CD4-positive, alpha-beta T cell (primary cell): ENCODE results near the gene GRM4. TPM values are rescaled to one million over a fixed set of nuclear protein-coding genes. Genes with fewer than 3 reads are reported as not detected.
A peak's percentile ranks its signal among the peaks of the same experiment; 100 is the strongest.

Experiments
- ATAC-seq: fragments of 200-7000 bp; cut with Tn5 transposase; one replicate; pipeline ENCODE4 v1.10.0; 2022; ENCODE audit warnings: mild to moderate bottlenecking; ENCODE audit not compliant: poor library complexity
- CTCF ChIA-PET: fragments of 350-600 bp; sonication (Branson Sonifier 250); formaldehyde crosslinking; loops from one replicate; lab custom pipeline; 2021; ENCODE audit warnings: antibody characterized with exemption, inconsistent platforms; lab: Charles Lee
- POLR2A ChIA-PET: fragments of 350-600 bp; sonication (Branson Sonifier 250); formaldehyde crosslinking; loops from one replicate; lab custom pipeline; 2021; ENCODE audit warnings: antibody characterized with exemption, inconsistent platforms; lab: Charles Lee
- DNase-seq, 14 experiments: peaks; one replicate each; pipeline ENCODE4 v3.0.0-alpha.2; 2013 to 2020; ENCODE audit warnings: mixed read lengths in 2 of 14
- H3K27ac ChIP-seq, 2 donors: one replicate each; pipeline versions ENCODE4 v1.5.1 to v1.7.0; 2013; ENCODE audit warnings: low read length in 2 of 2, low read depth in 1 of 2, mild to moderate bottlenecking in 1 of 2
- H3K27me3 ChIP-seq, 2 experiments: 1 replicate in 1 of 2; 2 replicates in 1 of 2; pipeline versions ENCODE4 v1.6.1 to v1.7.0; 2013; ENCODE audit warnings: low read length in 2 of 2, control low read depth in 1 of 2, mild to moderate bottlenecking in 1 of 2, moderate library complexity in 1 of 2; ENCODE audit not compliant: insufficient read depth in 2 of 2, control insufficient read depth in 1 of 2
- H3K36me3 ChIP-seq: one replicate; pipeline ENCODE4 v1.6.1; 2013; ENCODE audit warnings: low read length, control low read depth; ENCODE audit not compliant: insufficient read depth
- H3K4me1 ChIP-seq: one replicate; pipeline ENCODE4 v1.6.1; 2013; ENCODE audit warnings: low read length, control low read depth; ENCODE audit not compliant: insufficient read depth
- H3K4me3 ChIP-seq: one replicate; pipeline ENCODE4 v1.5.1; 2013; ENCODE audit warnings: mild to moderate bottlenecking, low read length, moderate library complexity
- H3K9me3 ChIP-seq, 2 experiments: 1 replicate in 1 of 2; 2 replicates in 1 of 2; pipeline versions ENCODE4 v1.6.1 to v1.7.0; 2013; ENCODE audit warnings: low read length in 2 of 2, mild to moderate bottlenecking in 2 of 2, control low read depth in 1 of 2, moderate library complexity in 1 of 2; ENCODE audit not compliant: control insufficient read depth in 1 of 2, insufficient read depth in 1 of 2
- H3K27ac Mint-ChIP-seq: one replicate; pipeline ENCODE4 v1.8.0; 2020; ENCODE audit warnings: mixed read lengths
- H3K27me3 Mint-ChIP-seq: one replicate; pipeline ENCODE4 v1.8.0; 2021; ENCODE audit warnings: mixed read lengths
- H3K36me3 Mint-ChIP-seq: one replicate; pipeline ENCODE4 v1.8.0; 2021; ENCODE audit warnings: low read depth, mixed read lengths
- H3K4me1 Mint-ChIP-seq: one replicate; pipeline ENCODE4 v1.8.0; 2021; ENCODE audit warnings: low read depth, mixed read lengths
- H3K4me3 Mint-ChIP-seq: one replicate; pipeline ENCODE4 v1.8.0; 2020; ENCODE audit warnings: mild to moderate bottlenecking, mixed read lengths
- H3K9me3 Mint-ChIP-seq: one replicate; pipeline ENCODE4 v1.8.0; 2020; ENCODE audit warnings: mixed read lengths
- intact Hi-C, 2 experiments: fragments of 100-400 bp; cut with DNase I in 1 of 2; cut with micrococcal nuclease in 1 of 2; formaldehyde crosslinking; loops; one replicate each; pipeline versions ENCODE4 v1.15.1 to v1.9.0; 2023 to 2025; cut with DNase I, micrococcal nuclease
- total RNA-seq, 174 experiments: library from RNA in 2 of 174; stranded (reverse) in 2 of 174; gene quantifications; one replicate each; pipeline ENCODE4 v1.2.3 and lab custom pipeline; 2021 to 2026
- TF ChIP-seq, protein P1 (sequence below): fragments of 200-600 bp; IDR thresholded peaks from one replicate; pipeline ENCODE4 v1.8.0; 2022; ENCODE audit warnings: antibody characterized with exemption, mild to moderate bottlenecking

Gene GRM4
- total RNA-seq, 2 experiments from 2014 or later, result 0.08 TPM; not detected in 1

DNA sequence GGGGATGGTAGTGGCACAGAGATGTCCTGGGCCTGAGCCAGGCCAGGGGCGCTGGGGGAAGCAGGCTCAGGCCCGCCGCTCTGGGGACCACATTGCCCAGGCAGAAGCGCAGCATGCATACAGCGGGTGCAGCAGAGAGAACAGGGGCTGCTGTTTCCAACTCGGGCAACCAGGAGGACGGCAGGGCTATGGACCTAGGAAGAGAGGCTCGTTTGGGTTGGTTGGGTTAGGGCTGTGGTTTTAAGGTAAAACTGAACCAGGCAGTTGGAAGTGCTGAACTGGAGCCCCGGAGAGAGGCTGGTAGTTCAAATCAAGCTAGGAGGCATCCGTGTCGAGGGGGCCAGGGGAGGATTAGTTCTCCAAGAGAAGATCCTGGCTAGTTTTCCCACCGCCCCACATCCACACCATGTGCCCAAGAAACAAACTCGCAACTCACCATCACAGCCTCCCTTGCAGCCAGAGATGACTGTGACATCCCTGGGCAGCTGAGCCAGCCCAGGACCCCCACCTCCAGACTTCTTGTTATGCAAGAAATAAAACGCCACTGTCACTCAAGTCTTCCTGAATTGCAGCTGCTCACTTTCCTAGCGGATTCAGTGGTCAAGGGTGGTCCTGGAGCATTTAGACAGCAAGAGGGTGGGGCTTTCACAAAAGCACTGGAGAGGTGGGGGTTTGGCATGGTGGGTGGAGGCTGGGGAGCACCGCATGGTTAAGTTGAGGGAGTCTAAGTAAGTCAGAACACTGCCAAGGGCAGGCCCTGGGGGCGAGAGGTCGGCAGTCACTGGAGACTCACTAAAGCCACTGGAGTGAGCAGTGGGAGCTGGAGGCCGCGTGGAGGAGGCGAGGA, 161.2 kb downstream of the GRM4 start:
- CTCF ChIA-PET, result no interaction called here
- POLR2A ChIA-PET, result no interaction called here

DNA sequence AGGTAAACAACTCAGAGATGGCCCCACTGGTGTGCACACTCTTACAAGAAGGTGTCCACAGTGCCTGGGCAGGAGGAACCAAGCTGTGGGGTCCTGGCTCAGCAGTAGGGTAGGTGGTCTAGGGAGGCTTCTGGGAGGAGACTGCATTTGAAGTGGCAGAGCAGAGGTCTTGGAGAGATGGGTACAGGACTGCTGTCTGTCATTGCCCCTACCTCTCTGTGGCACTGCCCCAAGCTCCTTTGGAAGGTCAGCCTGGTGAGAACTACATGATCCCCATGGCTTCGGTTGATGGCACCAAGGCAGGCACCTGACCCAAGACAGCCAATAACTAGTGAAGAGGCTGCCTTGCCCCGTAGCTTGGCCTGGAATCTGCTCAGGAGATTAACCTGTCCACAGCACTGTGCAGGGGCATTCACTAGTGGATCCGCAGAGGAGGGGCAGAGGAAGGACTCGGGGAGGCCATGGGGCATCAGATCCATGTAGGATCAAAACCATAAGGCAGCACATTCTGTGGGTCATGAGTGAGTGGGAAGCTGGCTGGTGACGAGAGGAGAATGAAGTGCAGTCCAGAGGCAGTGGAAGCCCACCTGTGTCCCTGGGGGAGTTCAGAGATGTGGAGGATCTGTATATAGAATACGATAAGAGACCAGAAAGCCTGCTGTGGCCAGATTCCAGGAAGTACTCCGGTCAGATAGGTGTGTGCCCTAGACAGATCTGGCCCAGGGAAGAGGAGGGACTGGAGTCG, 162.0 kb downstream of the GRM4 start:
- Mint-ChIP-seq H3K9me3 (no peaks in the 10 kb centered on the region), H3K27me3 (peaks cover 5% of the 10 kb centered on the region), H3K4me3 (no peak overlapping the region), H3K36me3 (no peaks in the 10 kb centered on the region), H3K4me1 (no peaks in the 10 kb centered on the region), H3K27ac (no peak overlapping the region)
- POLR2A ChIA-PET, result no interaction called here
- Histone ChIP-seq H3K4me3 (no peak overlapping the region), H3K4me1 (peaks cover 3% of the 10 kb centered on the region), H3K9me3 (no peaks in the 10 kb centered on the region), H3K27me3 (no peaks in the 10 kb centered on the region), H3K27ac (no peak overlapping the region), H3K36me3 (no peaks in the 10 kb centered on the region)
- CTCF ChIA-PET, result interaction anchor here (1.4 kb wide), 1 partner anchor 12 kb away, joined by 3 read pairs; no protein-coding TSS in a partner anchor
- DNase-seq (peak in 1 of 14 experiments; percentile 4), ATAC-seq (no peak)
- intact Hi-C loops, result no loop called here
- TF ChIP-seq, protein P1, sequence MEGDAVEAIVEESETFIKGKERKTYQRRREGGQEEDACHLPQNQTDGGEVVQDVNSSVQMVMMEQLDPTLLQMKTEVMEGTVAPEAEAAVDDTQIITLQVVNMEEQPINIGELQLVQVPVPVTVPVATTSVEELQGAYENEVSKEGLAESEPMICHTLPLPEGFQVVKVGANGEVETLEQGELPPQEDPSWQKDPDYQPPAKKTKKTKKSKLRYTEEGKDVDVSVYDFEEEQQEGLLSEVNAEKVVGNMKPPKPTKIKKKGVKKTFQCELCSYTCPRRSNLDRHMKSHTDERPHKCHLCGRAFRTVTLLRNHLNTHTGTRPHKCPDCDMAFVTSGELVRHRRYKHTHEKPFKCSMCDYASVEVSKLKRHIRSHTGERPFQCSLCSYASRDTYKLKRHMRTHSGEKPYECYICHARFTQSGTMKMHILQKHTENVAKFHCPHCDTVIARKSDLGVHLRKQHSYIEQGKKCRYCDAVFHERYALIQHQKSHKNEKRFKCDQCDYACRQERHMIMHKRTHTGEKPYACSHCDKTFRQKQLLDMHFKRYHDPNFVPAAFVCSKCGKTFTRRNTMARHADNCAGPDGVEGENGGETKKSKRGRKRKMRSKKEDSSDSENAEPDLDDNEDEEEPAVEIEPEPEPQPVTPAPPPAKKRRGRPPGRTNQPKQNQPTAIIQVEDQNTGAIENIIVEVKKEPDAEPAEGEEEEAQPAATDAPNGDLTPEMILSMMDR, result no peak

More for the DNA sequence above, 161.2 kb downstream of the GRM4 start:
- H3K27ac Mint-ChIP-seq, result no peak overlapping the region
- DNase-seq, result no peak
- H3K4me1 Mint-ChIP-seq, result no peaks in the 10 kb centered on the region
- intact Hi-C loops, result no loop called here
- H3K9me3 Mint-ChIP-seq, result no peaks in the 10 kb centered on the region
- TF ChIP-seq, protein P1, result no peak
- H3K36me3 Mint-ChIP-seq, result no peaks in the 10 kb centered on the region
- ATAC-seq, result no peak
- no peak overlapping the region for H3K4me3 Mint-ChIP-seq
- no peaks in the 10 kb centered on the region for H3K9me3 ChIP-seq
- peaks cover 3% of the 10 kb centered on the region for H3K4me1 ChIP-seq
- no peak overlapping the region for H3K27ac ChIP-seq
- no peak overlapping the region for H3K4me3 ChIP-seq
- no peaks in the 10 kb centered on the region for H3K27me3 Mint-ChIP-seq
- no peaks in the 10 kb centered on the region for H3K27me3 ChIP-seq
- H3K36me3 ChIP-seq, result no peaks in the 10 kb centered on the region

DNA sequence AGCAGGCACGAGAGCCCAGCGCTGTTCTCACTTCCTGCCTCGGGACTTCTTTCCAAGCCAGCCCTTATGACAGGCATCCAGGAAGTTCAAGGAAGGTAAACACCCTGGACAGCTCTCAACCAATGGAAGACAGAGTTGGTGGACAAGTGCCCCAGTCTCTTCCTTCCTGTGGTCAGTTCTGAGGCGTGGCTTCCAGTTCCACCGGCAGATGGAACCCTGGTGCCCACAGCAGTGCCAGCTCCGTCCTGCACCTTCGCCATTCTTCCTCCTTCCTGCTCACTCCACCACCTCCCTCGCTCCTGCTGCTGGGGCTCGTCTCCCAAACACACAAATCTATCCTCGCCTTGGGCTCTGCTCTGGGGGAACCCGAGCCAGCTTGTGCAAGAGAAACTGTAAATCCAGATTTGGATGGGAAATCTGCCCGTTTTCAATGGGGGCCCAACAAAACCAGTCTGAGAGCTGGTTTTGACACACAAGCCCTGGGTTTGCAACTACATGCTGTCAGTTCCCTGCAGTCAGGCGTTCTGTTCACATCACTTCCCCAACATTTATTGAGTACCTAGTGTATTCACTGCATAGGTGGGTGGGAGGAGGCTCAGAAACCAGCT, 162.7 kb downstream of the GRM4 start:
- no peak for ATAC-seq
- Mint-ChIP-seq H3K36me3 (no peaks in the 10 kb centered on the region), H3K27me3 (peaks cover 5% of the 10 kb centered on the region), H3K9me3 (no peaks in the 10 kb centered on the region), H3K4me1 (no peaks in the 10 kb centered on the region), H3K4me3 (no peak overlapping the region), H3K27ac (no peak overlapping the region)
- Histone ChIP-seq H3K9me3 (no peaks in the 10 kb centered on the region), H3K4me3 (no peak overlapping the region), H3K36me3 (no peaks in the 10 kb centered on the region), H3K27me3 (no peaks in the 10 kb centered on the region), H3K4me1 (peaks cover 3% of the 10 kb centered on the region), H3K27ac (no peak overlapping the region)
- peak in 1 of 14 experiments; percentile 6 for DNase-seq
- intact Hi-C loops, result no loop called here
- ChIA-PET CTCF (interaction anchor here (1.4 kb wide), 1 partner anchor 11 kb away, joined by 3 read pairs; no protein-coding TSS in a partner anchor), POLR2A (no interaction called here)
- TF ChIP-seq, protein P1, result no peak
